T47D (cell line): ENCODE measurements around the gene SELENOM.
"Not testable (repeated sequence)": the region's sequence is repeated elsewhere in the genome, so short reads cannot be mapped to it uniquely, and the experiment has no call there.

Experiments used
- DNase-seq, 2 experiments: peaks; one replicate each; pipeline versions ENCODE4 v3.0.0 to v3.0.0-alpha.2; 2011 to 2012; ENCODE audit warnings: low read depth in 1 of 2, low spot score in 1 of 2
- JUND ChIP-seq: IDR thresholded peaks from 2 replicates; pipeline ENCODE4 v1.6.1; 2012; ENCODE audit warnings: low read depth
- in situ Hi-C: cut with HindIII; loops from 2 replicates; pipeline ENCODE4 v1.10.0; 2016; ENCODE audit warnings: low sequenced_read_pairs, low pct_unique_long_range_greater_than_20kb

SELENOM gene

DNA sequence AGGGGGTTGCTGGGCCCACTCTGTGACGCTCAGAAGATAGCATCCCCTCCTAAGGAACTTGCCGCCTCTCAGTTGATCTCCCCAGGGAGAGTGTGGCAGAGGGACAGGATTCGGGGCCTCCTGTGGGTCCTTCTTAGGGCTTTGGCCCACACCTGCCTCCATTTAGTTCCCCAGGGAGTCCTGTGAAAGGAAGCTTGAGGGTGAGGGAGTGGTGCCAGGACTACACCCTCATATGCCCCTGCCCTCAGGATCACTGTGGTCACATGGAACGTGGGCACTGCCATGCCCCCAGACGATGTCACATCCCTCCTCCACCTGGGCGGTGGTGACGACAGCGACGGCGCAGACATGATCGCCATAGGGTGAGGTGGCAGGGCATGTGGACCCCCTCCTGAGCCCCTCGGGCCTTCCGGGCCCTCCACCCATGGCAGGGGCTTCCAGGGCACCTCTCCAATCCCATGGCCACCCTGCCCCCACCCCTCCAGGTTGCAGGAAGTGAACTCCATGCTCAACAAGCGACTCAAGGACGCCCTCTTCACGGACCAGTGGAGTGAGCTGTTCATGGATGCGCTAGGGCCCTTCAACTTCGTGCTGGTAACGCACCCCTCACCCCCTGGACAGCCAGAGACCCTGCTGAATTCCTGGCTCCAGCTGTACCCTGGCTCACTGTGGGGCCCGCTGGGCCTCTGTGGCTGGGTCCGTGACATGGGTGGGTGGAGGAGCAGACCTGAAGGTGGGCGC, 18.9 kb upstream of the SELENOM start:
- DNase-seq = no peak

GRCh38 chr22:31125521-31126117, 18.3 kb upstream of the SELENOM start:
- no peak for TF ChIP-seq JUND
- DNase-seq = no peak
- in situ Hi-C loops = no loop called here

More for the DNA sequence above, 18.9 kb upstream of the SELENOM start:
- in situ Hi-C loops = no loop called here
- no peak for TF ChIP-seq JUND

GRCh38 chr22:31124811-31125465, 17.6 kb upstream of the SELENOM start:
- in situ Hi-C loops = no loop called here
- no peak for TF ChIP-seq JUND
- no peak for DNase-seq

DNA sequence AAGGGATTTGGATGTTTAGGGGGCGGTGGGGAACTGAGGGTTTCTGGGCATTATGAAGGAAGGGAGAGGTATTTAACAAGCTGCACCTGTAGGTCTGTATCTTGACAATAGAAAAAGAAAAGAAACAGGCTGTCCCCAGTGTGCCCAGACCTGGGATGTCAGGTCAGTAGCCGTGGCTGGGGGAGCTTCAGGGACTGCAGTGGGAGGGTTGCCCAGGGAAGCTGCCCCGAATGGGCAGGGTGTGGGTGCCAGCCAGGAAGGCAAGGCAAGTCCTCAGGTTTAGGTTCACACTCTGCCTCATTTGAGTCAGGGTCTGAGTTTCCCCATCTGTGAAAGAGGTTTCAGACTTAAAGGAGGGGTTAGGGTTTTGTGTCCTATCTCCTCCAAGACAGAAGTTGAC, 16.9 kb upstream of the SELENOM start:
- in situ Hi-C loops = no loop called here
- no peak for DNase-seq
- no peak for TF ChIP-seq JUND

- no peak for DNase-seq
- TF ChIP-seq JUND = no peak
- in situ Hi-C loops = no loop called here
Observed at GRCh38 chr22:31123292-31123602, 15.9 kb upstream of the SELENOM start.

- TF ChIP-seq JUND = no peak
- peak; percentile 73 to 78 for DNase-seq
- in situ Hi-C loops = no loop called here
Observed at GRCh38 chr22:31122532-31123291, 15.3 kb upstream of the SELENOM start, which contains the start of gene INPP5J. Gene INPP5J (plus strand): TSS chr22:31122966. CDS start chr22:31123015, 49 bp downstream.

DNA sequence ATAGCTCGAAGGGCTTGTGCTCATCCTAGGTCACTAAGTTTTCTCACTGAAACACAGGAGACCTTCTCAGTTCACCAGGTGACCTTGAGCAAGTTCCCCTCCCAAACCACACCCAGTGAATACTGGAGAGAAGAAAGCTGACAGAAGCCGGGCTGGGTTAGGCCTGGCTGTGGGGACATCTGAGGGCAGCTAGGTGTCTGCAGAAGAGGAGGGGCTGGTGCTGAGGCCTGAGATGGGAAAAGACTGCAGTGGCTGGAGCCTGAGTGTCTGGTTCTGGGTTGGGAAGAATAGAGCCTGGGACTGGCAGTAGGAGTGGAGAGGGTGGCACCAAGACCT, 14.8 kb upstream of the SELENOM start:
- DNase-seq = no peak
- no peak for TF ChIP-seq JUND
- in situ Hi-C loops = no loop called here

DNA sequence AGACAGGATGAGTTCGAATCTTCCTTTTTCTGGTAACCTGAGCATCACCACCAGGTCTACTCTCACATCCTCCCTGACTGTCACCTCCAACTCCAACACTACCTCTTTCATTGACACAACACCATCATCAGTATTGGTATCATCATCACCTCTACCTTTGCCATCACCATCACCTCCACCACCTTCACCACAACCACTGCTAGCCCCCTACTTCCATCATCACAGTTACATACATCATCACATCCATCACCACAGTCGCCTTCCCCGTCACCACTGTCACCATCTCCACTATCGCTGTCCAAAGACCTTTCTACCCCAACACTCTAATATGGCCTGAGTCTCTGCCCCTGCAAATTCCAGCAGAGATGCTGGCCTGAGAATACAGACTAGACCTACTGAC, 14.0 kb upstream of the SELENOM start:
- in situ Hi-C loops = no loop called here
- no peak for DNase-seq
- TF ChIP-seq JUND = no peak

- TF ChIP-seq JUND = no peak
- DNase-seq = no peak
- in situ Hi-C loops = no loop called here
Observed at GRCh38 chr22:31120642-31121041, 13.3 kb upstream of the SELENOM start.

DNA sequence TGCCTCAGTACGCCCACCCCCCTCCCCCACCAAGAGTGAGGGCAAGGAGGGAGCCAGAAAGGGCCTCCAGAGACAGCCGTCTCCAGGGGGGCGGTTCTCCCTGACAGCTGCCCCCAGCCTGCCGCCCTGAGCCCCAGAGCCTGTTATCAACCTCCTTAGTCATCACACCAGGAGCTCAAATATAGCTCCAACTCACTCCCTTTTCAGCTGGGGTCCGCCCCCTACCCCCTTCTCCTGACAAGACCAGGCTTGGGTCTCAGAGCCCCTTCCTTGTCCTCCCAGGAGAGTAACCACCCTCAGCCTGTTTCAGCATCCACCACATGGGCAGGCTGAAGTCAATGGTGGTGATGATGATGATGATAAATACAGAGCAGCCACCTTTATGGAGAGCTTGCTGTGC, 12.9 kb upstream of the SELENOM start:
- no peak for TF ChIP-seq JUND
- no peak for DNase-seq
- in situ Hi-C loops = no loop called here

DNA sequence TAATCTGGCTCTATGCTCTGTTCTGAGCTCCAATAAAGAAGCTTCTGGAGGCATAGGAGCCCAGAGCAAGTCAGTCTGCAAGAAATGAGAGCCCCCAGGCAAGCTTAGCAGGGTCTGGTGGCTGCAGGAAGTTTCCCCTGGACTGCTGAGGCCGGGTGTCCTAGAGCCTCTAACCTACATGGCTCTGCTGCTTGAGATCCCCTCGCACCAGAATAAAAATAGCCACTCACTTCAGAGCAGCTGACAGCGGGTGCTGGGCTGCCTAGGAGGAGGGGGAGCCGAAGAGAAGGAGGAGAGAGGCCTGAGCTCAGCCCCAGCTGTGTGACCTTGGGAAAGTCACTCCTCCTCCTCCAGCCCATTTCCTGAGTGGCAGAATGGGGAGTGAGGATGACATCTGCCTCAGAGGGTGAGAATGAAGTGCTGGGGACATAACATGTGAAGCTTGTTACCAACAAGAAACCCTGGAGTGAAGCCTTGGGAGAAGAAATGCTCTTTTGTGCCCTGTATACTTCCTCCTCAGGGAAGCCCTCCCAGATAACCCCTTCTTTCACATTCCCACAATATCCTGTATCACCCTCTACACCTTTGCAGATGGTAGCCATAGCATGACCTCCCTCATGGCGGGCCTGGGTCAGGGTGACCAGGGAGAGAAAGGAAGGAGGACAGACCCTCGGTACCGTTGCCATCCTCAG, 11.8 kb upstream of the SELENOM start:
- in situ Hi-C loops = no loop called here
- no peak for TF ChIP-seq JUND
- DNase-seq = no peak

GRCh38 chr22:31118046-31118820, 10.9 kb upstream of the SELENOM start:
- in situ Hi-C loops = no loop called here
- no peak for TF ChIP-seq JUND
- DNase-seq = no peak

GRCh38 chr22:31112547-31113091, 5.3 kb upstream of the SELENOM start:
- in situ Hi-C loops, DNase-seq: not testable (repeated sequence)
